Measurements from ENCODE around the gene TLE5. TPM values are rescaled to one million over a fixed set of nuclear protein-coding genes. Genes with fewer than 3 reads are reported as not detected.

TLE5 gene
- polyA plus RNA-seq, 1 experiment: 579 TPM

GRCh38 chr19:3066482-3067049, 4.3 kb upstream of the TLE5 start:
- TF ChIP-seq CTCF (IDR thresholded peaks at IDR 0.05; ENCODE audit: insufficient read depth, low read depth, low read length): no peak
- DNase-seq (ENCODE audit: low read depth): no peak
- H3K36me3 ChIP-seq (ENCODE audit: control insufficient read depth, insufficient read depth, low read length): no peaks in the 10 kb centered on the region
- CTCF ChIA-PET: interaction anchor here (0.9 to 3.1 kb wide), 2 partner anchors 9 to 109 kb away, joined by 3 to 11 read pairs; no protein-coding TSS in a partner anchor
- POLR2A ChIA-PET: no interaction called here
- H3K27me3 ChIP-seq (ENCODE audit: control insufficient read depth, insufficient read depth, low read length): no peaks in the 10 kb centered on the region
- no peak overlapping the region for H3K4me3 ChIP-seq (ENCODE audit: low read depth, low read length)

GRCh38 chr19:3065675-3066357, 3.5 kb upstream of the TLE5 start:
- H3K27me3 ChIP-seq (ENCODE audit: control insufficient read depth, insufficient read depth, low read length): no peaks in the 10 kb centered on the region
- no peak for DNase-seq (ENCODE audit: low read depth)
- no peaks in the 10 kb centered on the region for H3K36me3 ChIP-seq (ENCODE audit: control insufficient read depth, insufficient read depth, low read length)
- ChIA-PET POLR2A (no interaction called here), CTCF (interaction anchor here (0.9 to 3.1 kb wide), 2 partner anchors 10 to 108 kb away, joined by 3 to 11 read pairs; no protein-coding TSS in a partner anchor)
- TF ChIP-seq CTCF (IDR thresholded peaks at IDR 0.05; ENCODE audit: insufficient read depth, low read depth, low read length): no peak
- no peak overlapping the region for H3K4me3 ChIP-seq (ENCODE audit: low read depth, low read length)

GRCh38 chr19:3064011-3064330, 1.7 kb upstream of the TLE5 start:
- ChIA-PET CTCF (no interaction called here), POLR2A (no interaction called here)
- DNase-seq (ENCODE audit: low read depth): no peak
- TF ChIP-seq CTCF (IDR thresholded peaks at IDR 0.05; ENCODE audit: insufficient read depth, low read depth, low read length): no peak
- no peak overlapping the region for H3K4me3 ChIP-seq (ENCODE audit: low read depth, low read length)
- H3K27me3 ChIP-seq (ENCODE audit: control insufficient read depth, insufficient read depth, low read length): no peaks in the 10 kb centered on the region
- H3K36me3 ChIP-seq (ENCODE audit: control insufficient read depth, insufficient read depth, low read length): peaks cover 6% of the 10 kb centered on the region

- Histone ChIP-seq H3K4me3 (ENCODE audit: low read depth, low read length) (peak overlapping the region; percentile 58), H3K27me3 (ENCODE audit: control insufficient read depth, insufficient read depth, low read length) (no peaks in the 10 kb centered on the region), H3K36me3 (ENCODE audit: control insufficient read depth, insufficient read depth, low read length) (peaks cover 24% of the 10 kb centered on the region)
- peak; percentile 42; the same call in 1 of the 2 replicates for TF ChIP-seq CTCF (IDR thresholded peaks at IDR 0.05; ENCODE audit: insufficient read depth, low read depth, low read length)
- ChIA-PET POLR2A (no interaction called here), CTCF (interaction anchor here (0.8 to 1.9 kb wide), 3 partner anchors 10 to 25 kb away, joined by 4 to 7 read pairs (median 4); no protein-coding TSS in a partner anchor)
- DNase-seq (ENCODE audit: low read depth): no peak
These were observed 823 bp downstream of the TLE5 start for GRCh38 chr19:3061182-3062161.

GRCh38 chr19:3060857-3061181, 1.5 kb downstream of the TLE5 start:
- CTCF ChIA-PET: interaction anchor here (0.8 to 1.9 kb wide), 5 partner anchors 9 to 101 kb away, joined by 3 to 7 read pairs (median 4); no protein-coding TSS in a partner anchor

More at GRCh38 chr19:3060857-3061181, 1.5 kb downstream of the TLE5 start:
- Histone ChIP-seq H3K36me3 (ENCODE audit: control insufficient read depth, insufficient read depth, low read length) (peaks cover 26% of the 10 kb centered on the region), H3K4me3 (ENCODE audit: low read depth, low read length) (peak overlapping the region; percentile 58), H3K27me3 (ENCODE audit: control insufficient read depth, insufficient read depth, low read length) (no peaks in the 10 kb centered on the region)
- DNase-seq (ENCODE audit: low read depth): no peak
- POLR2A ChIA-PET: no interaction called here
- TF ChIP-seq CTCF (IDR thresholded peaks at IDR 0.05; ENCODE audit: insufficient read depth, low read depth, low read length): no peak
